HG02943 (cell line): ENCODE data around the gene PDZD2.

Experiments used
- ATAC-seq: cut with Tn5 transposase; IDR thresholded peaks from one replicate; pipeline ENCODE4 v1.9.1; 2021; ENCODE audit warnings: mild to moderate bottlenecking, low read depth, moderate library complexity; ENCODE audit not compliant: unreplicated experiment

The PDZD2 gene

DNA sequence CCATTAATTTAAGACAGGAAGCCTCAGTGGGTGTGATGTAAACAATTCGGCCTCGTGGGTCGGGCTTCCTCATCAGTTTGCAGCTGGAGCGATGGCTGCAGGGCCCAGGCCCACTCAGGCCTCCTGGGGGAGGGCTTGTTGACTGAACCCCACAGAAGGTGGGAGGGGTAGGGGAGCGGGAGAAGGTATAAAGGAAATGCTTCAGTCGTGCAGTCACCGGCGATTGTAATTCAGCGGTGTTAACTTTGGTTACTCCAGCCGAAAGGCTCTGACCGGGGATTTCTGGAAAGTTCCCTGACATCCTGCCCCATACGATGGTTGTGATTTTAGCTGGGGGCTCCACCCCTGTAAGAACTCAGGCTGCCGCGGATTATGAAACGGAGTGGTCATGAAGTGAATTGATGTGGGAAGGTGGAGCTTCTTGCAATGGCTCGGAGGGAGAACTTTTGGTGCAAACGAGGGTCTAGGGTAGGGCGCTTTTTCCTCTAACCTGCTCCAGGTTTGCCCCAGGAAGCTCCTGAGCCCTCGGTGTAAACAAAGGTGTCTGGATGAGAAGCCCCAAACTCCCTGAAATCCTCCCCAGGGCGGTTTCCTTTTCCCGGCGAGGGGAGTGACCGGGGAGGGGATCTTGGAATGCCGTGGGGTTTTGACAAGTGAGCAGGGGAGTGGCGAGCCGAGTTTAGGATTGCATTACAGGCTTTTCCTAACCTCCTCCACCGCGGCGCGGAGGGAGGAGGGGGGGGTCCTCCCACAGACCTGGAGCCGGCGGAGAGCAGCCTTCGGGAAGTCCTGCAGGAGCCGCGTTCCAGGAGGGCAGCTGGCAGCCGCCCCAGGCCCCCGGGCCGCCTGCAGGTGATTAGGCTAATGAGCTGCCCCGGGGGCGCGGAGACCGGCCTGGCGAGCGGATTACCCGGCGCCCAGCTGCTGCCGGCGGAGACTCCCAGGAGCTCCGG, 215.5 kb downstream of the PDZD2 start:
- no peak for ATAC-seq

- no peak for ATAC-seq
Measured at GRCh38 chr5:31855134-31856040, 216.5 kb downstream of the PDZD2 start.

- no peak for ATAC-seq
Measured at GRCh38 chr5:31859096-31859495, 220.2 kb downstream of the PDZD2 start.

DNA sequence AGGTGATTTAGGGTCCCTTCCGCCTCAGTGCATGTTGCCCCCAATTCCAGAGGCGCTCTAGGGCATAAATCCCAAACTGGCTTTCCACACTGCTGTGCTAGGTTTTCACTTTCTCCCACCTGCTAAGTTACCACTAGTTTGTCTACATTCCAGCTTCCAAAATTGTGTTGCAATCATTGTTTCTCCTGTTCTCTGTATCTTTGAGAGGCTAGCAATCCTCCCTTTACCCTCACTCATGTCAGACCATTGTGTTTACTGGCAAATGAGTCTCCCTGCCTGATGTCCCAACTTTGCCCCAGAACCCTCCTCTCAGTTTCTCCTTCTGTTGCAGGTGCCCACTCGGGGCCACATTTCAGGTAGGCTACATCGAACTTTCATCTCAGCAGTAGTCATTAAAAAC, 221.3 kb downstream of the PDZD2 start:
- ATAC-seq, result no peak

- no peak for ATAC-seq
Measured at GRCh38 chr5:31860726-31861433, 221.9 kb downstream of the PDZD2 start.

- ATAC-seq, result no peak
Measured at GRCh38 chr5:31861601-31862000, 222.7 kb downstream of the PDZD2 start.

DNA sequence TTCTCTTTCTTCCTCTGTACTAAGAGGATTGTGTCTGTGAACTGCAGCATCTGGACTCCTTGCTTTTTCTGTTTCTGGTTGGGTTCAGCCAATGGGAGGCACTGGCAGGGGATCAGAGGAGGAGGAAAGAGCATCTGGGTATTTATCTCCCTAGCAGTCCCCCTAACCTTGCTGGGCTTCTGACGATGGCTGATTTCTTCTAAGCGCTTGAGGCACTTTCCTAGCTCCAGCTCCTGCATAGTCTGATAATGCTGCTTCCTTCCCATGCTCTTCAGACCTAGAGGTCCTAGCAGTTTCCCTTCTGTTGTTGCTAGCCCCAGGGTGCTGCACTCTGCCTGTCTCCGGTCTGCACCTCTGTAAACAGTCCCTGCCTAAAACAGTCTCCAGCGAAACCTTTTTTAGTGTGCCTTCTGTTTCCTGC, 225.1 kb downstream of the PDZD2 start:
- no peak for ATAC-seq

DNA sequence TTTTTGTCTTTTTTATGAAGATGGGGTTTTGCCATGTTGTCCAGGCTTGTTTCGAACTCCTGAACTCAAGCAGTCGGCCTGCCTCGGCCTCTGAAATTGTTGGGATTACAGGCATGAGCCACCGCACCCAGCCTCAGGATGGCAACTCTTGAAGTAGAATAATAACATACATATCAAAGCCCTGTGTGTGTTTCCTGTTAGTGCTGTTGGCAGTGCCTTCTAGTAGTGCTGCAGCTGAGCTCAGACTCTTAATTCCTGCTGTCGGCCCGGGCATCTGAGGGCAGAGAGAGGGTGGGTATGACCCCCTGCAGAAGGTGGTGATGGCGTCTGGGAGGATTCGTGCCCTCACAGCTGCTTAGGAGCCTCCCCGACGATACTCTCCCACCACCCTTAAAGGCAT, 227.2 kb downstream of the PDZD2 start:
- ATAC-seq, result no peak

GRCh38 chr5:31867219-31867618, 228.3 kb downstream of the PDZD2 start:
- no peak for ATAC-seq

- ATAC-seq, result no peak
Measured at GRCh38 chr5:31880449-31880848, 241.5 kb downstream of the PDZD2 start.

- no peak for ATAC-seq
Measured at GRCh38 chr5:31884896-31885295, 246.0 kb downstream of the PDZD2 start.

DNA sequence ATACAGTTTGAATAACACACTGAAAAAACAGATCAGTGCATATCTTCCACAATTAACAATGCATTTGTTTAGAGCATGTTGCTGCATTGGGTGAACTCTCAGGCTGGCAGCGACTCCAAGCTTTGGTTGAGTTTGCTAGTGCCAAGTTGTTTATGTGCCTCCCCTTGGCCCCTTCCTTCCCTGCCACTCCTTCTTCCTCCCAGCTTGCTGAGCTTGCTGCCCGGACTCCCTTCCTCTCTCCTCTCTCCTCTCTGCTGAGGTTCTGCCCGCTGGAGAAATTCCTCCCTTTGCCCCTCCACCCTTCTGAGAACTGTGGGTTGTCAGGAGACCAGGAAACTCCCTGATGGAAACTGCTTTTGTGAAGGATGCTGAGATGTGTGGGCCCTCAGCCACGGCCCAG, 247.3 kb downstream of the PDZD2 start:
- no peak for ATAC-seq

- ATAC-seq, result no peak
Measured at GRCh38 chr5:31887556-31887955, 248.6 kb downstream of the PDZD2 start.

- ATAC-seq, result no peak
Measured at GRCh38 chr5:31888564-31888963, 249.6 kb downstream of the PDZD2 start.

- no peak for ATAC-seq
Measured at GRCh38 chr5:31889001-31889561, 250.2 kb downstream of the PDZD2 start.

DNA sequence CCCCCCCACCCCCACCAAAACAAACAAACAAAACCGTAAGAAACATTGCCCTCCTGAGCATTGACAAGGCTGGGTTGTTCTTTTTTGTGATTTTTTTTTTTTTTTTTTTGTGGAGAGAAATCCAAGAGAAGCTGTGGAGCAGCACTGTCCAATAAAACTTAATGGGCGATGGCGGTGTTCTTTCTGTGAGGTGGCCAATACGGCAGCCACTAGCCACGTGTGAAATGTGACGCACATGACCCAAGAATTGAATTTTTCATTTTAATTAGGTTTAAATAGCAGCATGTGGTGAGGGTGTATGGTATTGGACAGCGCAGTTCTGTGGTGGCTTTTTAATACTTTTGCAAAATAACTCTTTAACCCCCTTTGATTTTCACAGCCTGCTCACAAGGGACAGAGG, 251.1 kb downstream of the PDZD2 start:
- no peak for ATAC-seq

GRCh38 chr5:31894141-31894540, 255.2 kb downstream of the PDZD2 start:
- ATAC-seq, result no peak

- ATAC-seq, result no peak
Measured at GRCh38 chr5:31895199-31895820, 256.4 kb downstream of the PDZD2 start.

DNA sequence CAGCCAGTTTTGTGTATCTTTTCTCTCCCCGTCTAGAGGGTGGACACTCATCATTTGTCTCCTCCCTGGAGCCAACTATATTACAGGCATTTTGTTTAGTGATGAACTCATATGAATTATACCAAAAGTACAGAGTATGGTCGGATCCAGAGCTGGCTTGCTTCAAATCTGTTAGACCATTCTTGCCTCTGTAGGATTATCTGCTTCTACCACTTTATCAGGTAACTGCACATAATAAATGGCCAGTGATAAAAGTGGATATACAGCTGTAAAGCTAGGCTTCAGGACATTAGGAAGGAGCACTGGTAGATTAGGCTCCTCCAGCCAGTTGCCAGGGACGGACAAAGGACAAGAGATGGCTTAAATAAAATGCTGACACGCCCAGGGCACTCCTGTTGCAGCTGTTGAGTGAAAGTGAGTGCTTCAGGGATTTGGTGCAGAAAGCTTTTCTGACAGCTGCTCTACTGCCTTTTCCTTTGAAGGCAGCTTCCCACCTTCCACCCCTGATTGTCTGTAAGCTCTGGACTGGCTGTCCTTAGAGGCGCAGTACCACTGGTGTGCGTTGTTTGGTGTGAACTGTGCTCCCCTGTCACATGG, 259.2 kb downstream of the PDZD2 start:
- no peak for ATAC-seq
